Measurements from ENCODE around the gene IMPACT. TPM values are rescaled to one million over a fixed set of nuclear protein-coding genes. Genes with fewer than 3 reads are reported as not detected.

The IMPACT gene
- total and polyA plus RNA-seq, 2 donors (not counting 1 experiment from before 2014, with no cell fraction given) = 5.0 to 11.1 TPM

GRCh38 chr18:24497031-24497754 is 70.7 kb downstream of the IMPACT start:
- peaks cover 7 to 8% of the 10 kb centered on the region in 2 donors for H3K4me1 ChIP-seq (ENCODE audit: control insufficient read depth in 2 of 2, insufficient read depth in 2 of 2, low read length in 2 of 2)
- no peaks in the 10 kb centered on the region for H3K27me3 ChIP-seq (replicated peaks in 1 of 4; ENCODE audit: control extremely low read depth in 1 of 4, control insufficient read depth in 3 of 4, insufficient read depth in 4 of 4, low read length in 3 of 4)
- Mint-ChIP-seq H3K27ac (no peak overlapping the region), H3K27me3 (no peaks in the 10 kb centered on the region), H3K4me3 (no peak overlapping the region), H3K9me3 (ENCODE audit: insufficient read depth) (no peaks in the 10 kb centered on the region), H3K4me1 (peaks cover 11% of the 10 kb centered on the region)
- H3K36me3 ChIP-seq (replicated peaks in 1 of 2; ENCODE audit: control extremely low read depth in 1 of 2, control insufficient read depth in 1 of 2, extremely low read depth in 1 of 2, insufficient read depth in 2 of 2, low read length in 1 of 2) = no peaks in the 10 kb centered on the region
- H3K9ac ChIP-seq (ENCODE audit: low read length) = no peak overlapping the region
- TF ChIP-seq EZH2 (IDR thresholded peaks at IDR 0.05; ENCODE audit: borderline replicate concordance, insufficient read depth, low read depth, low read length, poor library complexity, severe bottlenecking) (no peak), CTCF (IDR thresholded peaks at IDR 0.05) (no peak)
- no peaks in the 10 kb centered on the region for H3K79me2 ChIP-seq (ENCODE audit: control insufficient read depth, insufficient read depth, low read length)
- DNase-seq (no peak), ATAC-seq (ENCODE audit: low read depth) (no peak)
- no peak overlapping the region for H2AFZ ChIP-seq (ENCODE audit: insufficient read depth, low read depth, low read length, poor library complexity, severe bottlenecking)
- H4K20me1 ChIP-seq (ENCODE audit: control insufficient read depth, insufficient read depth, low read length, poor library complexity, severe bottlenecking) = no peaks in the 10 kb centered on the region
- no peak overlapping the region for H3K4me2 ChIP-seq (replicated peaks; ENCODE audit: low read depth, low read length, poor library complexity, severe bottlenecking)
- no peak overlapping the region for H3K4me3 ChIP-seq (ENCODE audit: control extremely low read depth in 1 of 5, extremely low read depth in 1 of 5, insufficient read depth in 1 of 5, low read depth in 2 of 5, low read length in 4 of 5)
- POLR2A ChIA-PET = no interaction called here
- H3K27ac ChIP-seq (ENCODE audit: low read length in 2 of 2) = no peak overlapping the region
- no peaks in the 10 kb centered on the region for H3K9me3 ChIP-seq (ENCODE audit: control extremely low read depth in 1 of 3, control insufficient read depth in 2 of 3, insufficient read depth in 1 of 3, low read length in 2 of 3)
- WGBS (ENCODE audit: insufficient coverage) = no CpG with 5 or more reads among the region's 1 CpG
- intact Hi-C loops (cut with micrococcal nuclease) = no loop called here
- CTCF ChIA-PET = interaction anchor here (4.2 kb wide), 1 partner anchor 8 kb away, joined by 27 read pairs; no protein-coding TSS in a partner anchor

- no peaks in the 10 kb centered on the region for H3K79me2 ChIP-seq (ENCODE audit: control insufficient read depth, insufficient read depth, low read length)
- H3K27me3 Mint-ChIP-seq = peaks cover 3% of the 10 kb centered on the region
- H3K4me3 ChIP-seq (ENCODE audit: control extremely low read depth in 1 of 5, extremely low read depth in 1 of 5, insufficient read depth in 1 of 5, low read depth in 2 of 5, low read length in 4 of 5) = no peak overlapping the region
- no peaks in the 10 kb centered on the region for H3K9me3 ChIP-seq (ENCODE audit: control extremely low read depth in 1 of 3, control insufficient read depth in 2 of 3, insufficient read depth in 1 of 3, low read length in 2 of 3)
- CTCF ChIA-PET = interaction anchor here (4.2 kb wide), 1 partner anchor 11 kb away, joined by 27 read pairs; no protein-coding TSS in a partner anchor
- H3K9ac ChIP-seq (ENCODE audit: low read length) = no peak overlapping the region
- H3K4me1 ChIP-seq (ENCODE audit: control insufficient read depth in 2 of 2, insufficient read depth in 2 of 2, low read length in 2 of 2) = no peaks in the 10 kb centered on the region
- intact Hi-C loops (cut with micrococcal nuclease) = no loop called here
- no peak overlapping the region for H3K27ac ChIP-seq (ENCODE audit: low read length in 2 of 2)
- H3K4me1 Mint-ChIP-seq = no peaks in the 10 kb centered on the region
- no peak overlapping the region for H3K4me2 ChIP-seq (replicated peaks; ENCODE audit: low read depth, low read length, poor library complexity, severe bottlenecking)
- ATAC-seq (ENCODE audit: low read depth) (no peak), DNase-seq (no peak)
- no peaks in the 10 kb centered on the region for H3K36me3 ChIP-seq (replicated peaks in 1 of 2; ENCODE audit: control extremely low read depth in 1 of 2, control insufficient read depth in 1 of 2, extremely low read depth in 1 of 2, insufficient read depth in 2 of 2, low read length in 1 of 2)
- no peaks in the 10 kb centered on the region for H3K9me3 Mint-ChIP-seq (ENCODE audit: insufficient read depth)
- H2AFZ ChIP-seq (ENCODE audit: insufficient read depth, low read depth, low read length, poor library complexity, severe bottlenecking) = no peak overlapping the region
- no peak overlapping the region for H3K27ac Mint-ChIP-seq
- H4K20me1 ChIP-seq (ENCODE audit: control insufficient read depth, insufficient read depth, low read length, poor library complexity, severe bottlenecking) = no peaks in the 10 kb centered on the region
- POLR2A ChIA-PET = no interaction called here
- H3K4me3 Mint-ChIP-seq = no peak overlapping the region
- WGBS (ENCODE audit: insufficient coverage) = 81% methylated on average over 5 of the region's 5 CpGs
- no peak for TF ChIP-seq CTCF (IDR thresholded peaks at IDR 0.05)
- TF ChIP-seq EZH2 (IDR thresholded peaks at IDR 0.05; ENCODE audit: borderline replicate concordance, insufficient read depth, low read depth, low read length, poor library complexity, severe bottlenecking) = no peak
- no peaks in the 10 kb centered on the region for H3K27me3 ChIP-seq (replicated peaks in 1 of 4; ENCODE audit: control extremely low read depth in 1 of 4, control insufficient read depth in 3 of 4, insufficient read depth in 4 of 4, low read length in 3 of 4)
Measured at GRCh38 chr18:24499814-24500213, 73.3 kb downstream of the IMPACT start.
